GM19240 (cell line): ENCODE measurements around the gene SPEG.

Experiments
- DNase-seq: peaks from one replicate; pipeline ENCODE4 v3.0.0; 2011; ENCODE audit warnings: low spot score; ENCODE audit not compliant: insufficient read length

The SPEG gene

DNA sequence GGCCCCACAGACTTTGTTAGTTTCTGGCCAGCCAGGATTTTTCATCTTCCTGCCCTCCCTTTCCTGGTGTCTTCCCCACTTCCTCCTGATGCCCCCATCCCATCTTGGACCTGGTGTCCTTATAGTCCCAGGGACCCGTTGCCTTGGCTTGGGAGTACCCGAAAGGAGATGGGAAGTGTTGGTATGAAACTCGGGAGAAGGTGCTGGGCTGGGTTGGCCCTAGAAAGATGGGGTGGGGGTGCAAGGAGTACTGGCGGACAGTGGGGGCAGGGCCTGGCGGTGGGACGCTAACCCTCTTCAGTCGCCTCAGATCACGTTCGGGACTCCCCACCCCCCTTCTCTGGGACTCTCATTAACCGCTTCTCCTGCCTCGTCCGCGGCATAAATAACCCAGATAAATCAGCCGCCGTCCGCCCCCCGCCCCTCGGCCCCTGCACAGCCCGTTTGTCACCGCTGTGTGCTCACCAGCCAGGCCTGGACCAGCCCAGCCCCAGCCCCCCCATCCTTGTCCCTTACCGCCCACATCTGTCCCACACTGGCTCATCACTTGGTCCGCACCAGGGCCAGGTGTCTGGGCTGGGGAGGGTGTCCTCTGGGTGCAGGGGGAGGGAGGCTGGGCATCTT lies 76.0 kb downstream of the SPEG start:
- DNase-seq, result no peak

GRCh38 chr2:219511547-219512325 lies 77.1 kb downstream of the SPEG start:
- no peak for DNase-seq

DNA sequence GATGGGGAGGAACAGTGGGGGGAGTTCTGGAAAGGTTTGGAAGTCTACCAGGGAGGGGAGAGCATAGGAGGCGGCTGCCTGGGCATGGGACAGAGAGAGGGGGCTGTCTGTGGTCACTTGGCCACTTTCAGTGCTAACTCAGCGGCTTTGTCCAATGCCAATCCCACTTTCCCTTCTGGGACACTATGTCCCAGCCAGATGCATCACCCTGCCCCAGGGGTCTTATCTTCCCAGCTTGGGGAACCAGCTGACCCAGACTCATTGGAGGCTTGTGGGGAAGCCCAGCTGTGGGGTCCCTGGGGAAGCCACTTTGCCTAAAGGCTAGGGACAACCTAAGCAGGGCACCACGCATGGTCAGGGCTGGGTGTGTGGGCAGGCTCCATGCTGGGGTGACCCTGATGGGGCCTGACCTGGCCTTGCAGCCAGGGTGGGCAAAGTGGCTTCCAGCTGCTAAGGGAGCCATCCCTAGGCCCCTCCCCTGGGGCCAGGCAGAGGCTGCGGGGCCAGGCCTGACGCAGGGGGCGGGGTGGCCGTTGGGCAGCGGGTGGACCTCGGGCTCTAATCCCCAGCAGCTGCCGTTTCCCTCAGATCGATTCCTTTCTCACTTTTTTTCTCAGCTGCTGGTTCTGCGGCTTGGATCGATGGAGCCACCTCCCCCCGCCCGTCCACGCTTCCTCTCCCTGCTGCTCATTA lies 78.0 kb downstream of the SPEG start:
- DNase-seq, result no peak

DNA sequence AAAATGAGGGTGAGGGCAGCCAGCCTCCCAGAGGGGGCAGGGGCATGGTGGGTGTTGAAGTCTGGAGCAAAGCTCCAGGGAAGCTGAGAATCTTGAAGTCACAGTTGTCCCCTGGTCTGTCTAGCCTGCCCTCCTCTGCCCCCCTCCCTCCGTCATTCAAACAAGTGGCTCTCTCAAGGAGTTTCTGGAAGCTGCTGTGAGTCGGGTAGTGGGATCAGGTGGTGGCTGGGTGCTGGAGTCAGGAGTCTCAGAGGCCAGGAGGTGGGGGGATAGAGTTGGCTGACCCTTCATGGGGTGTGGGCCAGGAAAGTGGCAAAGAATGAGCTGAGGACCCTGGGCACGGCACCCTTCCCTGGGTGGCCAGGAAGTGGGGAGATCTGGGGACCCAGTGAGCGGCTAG lies 79.1 kb downstream of the SPEG start:
- DNase-seq, result no peak

GRCh38 chr2:219514196-219514761 lies 79.6 kb downstream of the SPEG start, which contains the start of gene ASIC4:
ASIC4 (plus strand) TSS chr2:219514482; CDS start chr2:219514725, 243 bp downstream.
- no peak for DNase-seq

DNA sequence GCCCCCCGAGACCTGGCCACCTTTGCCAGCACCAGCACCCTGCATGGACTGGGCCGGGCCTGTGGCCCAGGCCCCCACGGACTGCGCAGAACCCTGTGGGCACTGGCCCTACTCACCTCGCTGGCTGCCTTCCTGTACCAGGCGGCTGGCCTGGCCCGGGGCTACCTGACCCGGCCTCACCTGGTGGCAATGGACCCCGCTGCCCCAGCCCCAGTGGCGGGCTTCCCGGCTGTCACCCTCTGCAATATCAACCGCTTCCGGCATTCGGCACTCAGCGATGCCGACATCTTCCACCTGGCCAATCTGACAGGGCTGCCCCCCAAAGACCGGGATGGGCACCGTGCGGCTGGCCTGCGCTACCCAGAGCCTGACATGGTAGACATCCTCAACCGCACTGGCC lies 80.2 kb downstream of the SPEG start:
- DNase-seq, result no peak

- DNase-seq, result no peak
Observed at GRCh38 chr2:219515874-219516629, 81.4 kb downstream of the SPEG start.

GRCh38 chr2:219516888-219517287 lies 82.2 kb downstream of the SPEG start:
- DNase-seq, result no peak

DNA sequence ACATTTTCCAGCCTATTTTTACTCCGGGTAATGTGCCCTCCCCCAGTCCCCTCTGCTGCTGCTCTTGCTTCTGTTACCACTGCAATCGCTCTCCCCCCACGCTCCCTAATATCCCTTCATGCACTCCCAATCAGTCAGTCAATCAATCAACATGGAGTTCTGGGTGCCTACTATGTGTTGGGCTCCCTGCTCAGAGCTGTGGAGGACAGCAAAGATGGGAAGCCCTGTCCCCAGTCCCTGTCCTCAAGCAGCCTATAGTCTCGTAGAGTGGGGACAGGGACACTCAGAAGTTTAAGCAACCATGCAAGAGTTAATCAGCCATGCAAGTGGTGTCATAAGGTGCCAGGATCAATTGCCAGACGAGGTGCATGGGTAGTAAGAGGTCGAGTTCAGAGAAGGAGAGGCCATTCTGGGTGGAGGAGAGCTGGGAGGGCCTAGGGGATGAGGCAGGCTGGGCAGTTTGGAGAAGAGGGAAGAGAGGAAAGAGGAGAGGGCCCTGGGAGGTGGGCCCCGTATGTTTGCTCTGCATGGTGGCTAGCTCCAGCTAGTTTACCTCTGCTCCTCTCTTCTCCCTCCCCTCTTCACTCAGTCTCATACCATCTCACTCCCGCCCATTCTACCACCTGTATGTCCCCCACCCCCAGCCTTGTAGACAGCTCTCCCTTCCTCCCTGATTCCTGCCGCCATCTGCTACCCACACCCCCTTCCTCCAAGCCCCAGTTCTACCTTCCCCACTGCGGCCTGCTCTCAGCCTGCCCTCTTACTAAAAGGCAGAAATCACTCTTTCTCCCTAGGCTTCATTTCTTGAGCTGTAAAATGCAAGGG lies 83.5 kb downstream of the SPEG start:
- DNase-seq, result no peak

DNA sequence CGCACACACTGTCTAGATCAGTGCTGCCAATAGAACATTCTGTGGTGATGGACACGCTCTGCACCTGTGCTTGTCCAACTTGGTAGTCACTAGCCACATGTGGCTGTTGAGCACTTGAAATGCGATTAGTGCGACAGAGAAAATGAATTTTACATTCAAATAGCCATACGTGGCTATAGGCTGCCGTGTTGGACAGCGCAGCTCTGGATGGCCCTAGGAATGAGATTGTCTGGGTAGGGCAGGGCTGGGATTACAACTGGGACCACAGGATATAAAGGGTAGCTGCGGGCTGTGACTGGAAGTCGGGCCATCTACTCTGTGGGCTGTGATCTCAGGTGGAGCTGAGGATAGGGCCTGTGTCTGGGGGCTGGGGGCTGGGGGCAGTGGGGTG lies 84.9 kb downstream of the SPEG start:
- no peak for DNase-seq

GRCh38 chr2:219520079-219520478 lies 85.4 kb downstream of the SPEG start:
- no peak for DNase-seq

- DNase-seq, result no peak
Observed at GRCh38 chr2:219521066-219521880, 86.6 kb downstream of the SPEG start.

DNA sequence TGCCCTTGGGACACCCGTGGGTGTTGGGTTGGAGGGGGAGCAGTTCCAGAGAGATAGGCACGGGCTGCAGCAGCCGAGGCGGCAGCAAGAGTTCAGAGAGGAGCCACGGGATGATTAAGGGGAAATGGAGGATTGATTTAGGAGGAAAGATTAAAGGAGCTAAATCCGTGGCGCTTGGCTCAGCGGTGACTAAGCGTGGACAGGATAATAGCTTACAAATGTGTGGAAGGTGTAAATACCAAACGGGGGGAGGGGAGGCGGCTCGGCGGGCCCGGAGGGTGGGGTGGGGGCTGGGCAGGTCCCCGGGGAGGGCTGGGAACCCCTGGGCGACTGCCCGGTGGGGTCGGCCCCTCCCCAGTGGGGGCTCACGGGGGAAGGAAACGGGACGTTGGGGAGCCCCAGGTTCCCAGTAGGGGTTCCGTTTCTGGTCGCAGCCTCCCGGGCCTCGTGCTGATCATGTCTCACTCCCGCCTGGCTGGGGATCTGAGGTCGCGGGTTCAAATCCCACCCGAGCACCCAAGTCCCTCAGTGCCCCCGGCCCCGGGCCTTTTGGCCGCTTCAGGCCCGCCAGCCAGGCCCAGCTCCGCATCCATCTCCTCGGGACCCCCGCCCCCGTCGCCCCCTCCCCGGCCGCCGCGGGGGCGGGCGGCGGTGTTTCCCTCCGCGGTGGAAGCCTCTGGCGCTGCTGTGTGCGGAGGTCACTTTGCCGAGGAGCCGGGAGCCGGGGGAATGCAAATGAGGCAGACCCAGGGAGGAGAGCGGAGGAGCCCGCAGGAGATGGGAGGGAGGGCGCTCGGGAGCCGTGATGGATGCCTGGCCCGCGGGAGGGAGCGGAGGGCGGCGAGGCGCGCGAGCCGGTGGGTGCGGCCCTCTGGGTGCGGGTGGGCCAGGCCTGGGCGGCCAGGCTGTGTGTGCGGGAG lies 87.7 kb downstream of the SPEG start:
- DNase-seq, result no peak

- no peak for DNase-seq
Observed at GRCh38 chr2:219523031-219523671, 88.5 kb downstream of the SPEG start.

DNA sequence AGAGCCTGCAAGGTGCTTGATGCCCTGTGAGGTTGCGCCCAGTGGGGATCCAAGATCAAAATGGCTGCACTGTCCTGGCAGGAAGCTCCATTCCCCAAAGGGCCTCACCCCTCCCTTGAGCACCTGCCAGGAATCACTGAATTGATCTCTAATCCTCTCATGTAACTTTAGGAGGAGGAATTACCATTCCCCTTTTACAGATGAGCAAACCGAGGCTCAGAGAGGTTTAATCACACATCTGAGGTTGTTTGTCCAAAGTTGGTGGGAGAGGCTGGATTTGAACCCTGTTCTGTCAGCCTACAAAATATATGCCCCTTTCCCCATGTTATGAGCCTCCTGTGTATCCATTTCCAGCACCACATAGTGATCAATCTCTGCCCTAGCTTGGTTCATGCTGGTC lies 90.2 kb downstream of the SPEG start:
- DNase-seq, result no peak

- DNase-seq, result no peak
Observed at GRCh38 chr2:219525533-219526232, 91.0 kb downstream of the SPEG start.

DNA sequence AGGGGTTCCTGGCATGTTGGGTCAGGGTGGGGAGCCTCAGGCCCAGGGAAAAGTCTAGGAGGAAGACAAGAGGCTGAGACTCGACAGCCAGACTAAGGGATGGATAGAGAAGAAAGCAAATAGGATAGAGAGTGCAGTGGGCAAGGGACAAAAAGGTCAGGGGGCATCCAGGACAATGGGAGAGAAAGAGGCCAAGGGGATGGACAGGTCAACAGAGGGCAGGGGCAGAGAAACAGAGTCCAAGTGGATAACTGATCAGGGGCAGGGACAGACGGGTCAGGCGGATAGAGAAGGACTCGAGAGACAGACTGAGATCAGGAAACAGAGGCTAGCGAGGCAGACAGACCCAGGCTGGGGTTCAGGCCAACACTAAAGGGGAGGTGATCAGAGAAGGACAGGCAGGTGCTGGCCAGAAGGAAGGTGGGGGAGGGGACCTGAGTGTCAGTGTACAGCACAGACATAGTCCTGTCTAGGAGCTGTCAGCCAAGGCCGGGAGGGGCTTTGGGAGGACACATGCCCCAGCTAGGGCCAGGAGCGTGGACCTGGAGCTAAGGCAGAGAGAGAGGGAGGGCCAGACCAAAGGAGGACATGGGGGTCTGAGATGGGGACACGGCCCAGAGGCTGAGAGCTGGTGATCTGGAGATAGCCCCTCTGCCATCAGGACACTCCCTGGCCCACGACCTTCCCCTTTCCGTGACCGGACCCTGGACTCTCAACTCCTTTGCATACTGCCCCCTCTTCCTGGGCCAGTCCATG lies 91.9 kb downstream of the SPEG start:
- DNase-seq, result no peak
